Kidney epithelial cell (primary cell): ENCODE data around the gene SIK3. TPM values are rescaled to one million over a fixed set of nuclear protein-coding genes. Genes with fewer than 3 reads are reported as not detected.

Experiments used
- DNase-seq: peaks from one replicate; pipeline ENCODE4 v3.0.0-alpha.2; 2010; ENCODE audit warnings: low read depth
- H3K27me3 ChIP-seq: 2 replicates; pipeline ENCODE4 v1.6.0; 2011; ENCODE audit warnings: low read length; ENCODE audit not compliant: control insufficient read depth, insufficient read depth
- H3K36me3 ChIP-seq: 2 replicates; pipeline ENCODE4 v1.5.1; 2011; ENCODE audit warnings: low read length; ENCODE audit not compliant: control insufficient read depth, insufficient read depth
- H3K4me3 ChIP-seq: 2 replicates; pipeline ENCODE4 v1.5.1; 2011; ENCODE audit warnings: low read depth, mild to moderate bottlenecking, control low read depth, low read length
- CTCF ChIP-seq: IDR thresholded peaks from 2 replicates; pipeline ENCODE4 v1.5.1; 2011; ENCODE audit warnings: mild to moderate bottlenecking, moderate library complexity, low read length, control low read depth, inconsistent platforms; ENCODE audit not compliant: insufficient read depth, poor library complexity, severe bottlenecking
- total RNA-seq: library from RNA; depleted of rRNA; stranded (reverse); fragments of >200 nt; gene quantifications from 2 replicates; pipeline ENCODE4 v1.2.3, GENCODE V29; 2015

The SIK3 gene
- total RNA-seq, 1 donor from 2014 or later = 12.9 TPM

- Histone ChIP-seq H3K27me3 (no peaks in the 10 kb centered on the region), H3K4me3 (no peak overlapping the region), H3K36me3 (no peaks in the 10 kb centered on the region)
- DNase-seq = no peak
- TF ChIP-seq CTCF = no peak
Observed at GRCh38 chr11:116876656-116877055, 221.6 kb downstream of the SIK3 start.

GRCh38 chr11:116875194-116875593 is 223.0 kb downstream of the SIK3 start:
- no peak for TF ChIP-seq CTCF
- no peak for DNase-seq

GRCh38 chr11:116874251-116874650 is 224.0 kb downstream of the SIK3 start:
- no peak for TF ChIP-seq CTCF
- DNase-seq = no peak

More at GRCh38 chr11:116875194-116875593, 223.0 kb downstream of the SIK3 start:
- Histone ChIP-seq H3K4me3 (no peak overlapping the region), H3K36me3 (no peaks in the 10 kb centered on the region), H3K27me3 (no peaks in the 10 kb centered on the region)

GRCh38 chr11:116873381-116873780 is 224.8 kb downstream of the SIK3 start:
- H3K36me3 ChIP-seq = peaks cover 1% of the 10 kb centered on the region
- TF ChIP-seq CTCF = no peak
- no peaks in the 10 kb centered on the region for H3K27me3 ChIP-seq
- H3K4me3 ChIP-seq = no peak overlapping the region
- DNase-seq = no peak

More at GRCh38 chr11:116874251-116874650, 224.0 kb downstream of the SIK3 start:
- peaks cover 1% of the 10 kb centered on the region for H3K36me3 ChIP-seq
- H3K4me3 ChIP-seq = no peak overlapping the region
- no peaks in the 10 kb centered on the region for H3K27me3 ChIP-seq

- H3K4me3 ChIP-seq = no peak overlapping the region
- no peak for TF ChIP-seq CTCF
- H3K36me3 ChIP-seq = peaks cover 1% of the 10 kb centered on the region
- H3K27me3 ChIP-seq = no peaks in the 10 kb centered on the region
- no peak for DNase-seq
Observed at GRCh38 chr11:116871248-116871647, 227.0 kb downstream of the SIK3 start.

GRCh38 chr11:116870054-116870453 is 228.2 kb downstream of the SIK3 start:
- peaks cover 1% of the 10 kb centered on the region for H3K36me3 ChIP-seq

More at GRCh38 chr11:116870054-116870453, 228.2 kb downstream of the SIK3 start:
- Histone ChIP-seq H3K4me3 (no peak overlapping the region), H3K27me3 (no peaks in the 10 kb centered on the region)
- TF ChIP-seq CTCF = no peak
- no peak for DNase-seq
